A673 (cell line): Measurements from ENCODE around the gene PDE11A. TPM values are rescaled to one million over a fixed set of nuclear protein-coding genes. Genes with fewer than 3 reads are reported as not detected.

Experiments used
- BruUV-seq: library from RNA; stranded (reverse); fragments of 400-500 nt; replicated peaks from 2 replicates; lab custom pipeline; 2021; lab: Mats Ljungman, UMichigan
- CTCF ChIA-PET: fragments of 300-600 bp; sonication (Branson Sonifier 250); formaldehyde crosslinking; loops from one replicate; lab custom pipeline; 2022; ENCODE audit warnings: antibody characterized with exemption; lab: Charles Lee
- POLR2A ChIA-PET: fragments of 300-600 bp; sonication (Branson Sonifier 250); formaldehyde crosslinking; loops from one replicate; lab custom pipeline; 2022; ENCODE audit warnings: antibody characterized with exemption; ENCODE audit not compliant: low non-redundant PET; lab: Charles Lee
- DNase-seq: peaks from one replicate; pipeline ENCODE4 v3.0.0-alpha.2; 2015; ENCODE audit warnings: low spot score
- H3K27ac ChIP-seq: fragments of 200-600 bp; sonication (generic); 2 replicates; pipeline ENCODE4 v1.5.1; 2016; ENCODE audit warnings: mixed run types, low read depth, mild to moderate bottlenecking, mixed read lengths, antibody characterized with exemption, low read length; ENCODE audit not compliant: poor library complexity, severe bottlenecking
- H3K27me3 ChIP-seq: fragments of 200-600 bp; sonication (generic); replicated peaks from 2 replicates; pipeline ENCODE4 v1.6.1; 2017; ENCODE audit warnings: mixed run types, low read depth, mild to moderate bottlenecking, mixed read lengths, antibody characterized with exemption, low read length; ENCODE audit not compliant: insufficient read depth, poor library complexity
- H3K36me3 ChIP-seq: fragments of 200-600 bp; sonication (generic); 2 replicates; pipeline ENCODE4 v1.6.1; 2016; ENCODE audit warnings: mixed run types, mild to moderate bottlenecking, mixed read lengths, antibody characterized with exemption, low read length; ENCODE audit not compliant: insufficient read depth, poor library complexity, severe bottlenecking
- H3K4me1 ChIP-seq: fragments of 200-600 bp; sonication (generic); 2 replicates; pipeline ENCODE4 v1.6.1; 2017; ENCODE audit warnings: mixed run types, mild to moderate bottlenecking, mixed read lengths, antibody characterized with exemption, low read length; ENCODE audit not compliant: insufficient read depth, poor library complexity, severe bottlenecking
- H3K4me3 ChIP-seq: fragments of 200-600 bp; sonication (generic); 2 replicates; pipeline ENCODE4 v1.5.1; 2016; ENCODE audit warnings: low read depth, mixed run types, mild to moderate bottlenecking, mixed read lengths, low read length; ENCODE audit not compliant: poor library complexity, severe bottlenecking
- H3K9me3 ChIP-seq: fragments of 200-600 bp; sonication (generic); 2 replicates; pipeline ENCODE4 v1.6.1; 2016; ENCODE audit warnings: mixed run types, low read depth, mild to moderate bottlenecking, mixed read lengths, antibody characterized with exemption, low read length; ENCODE audit not compliant: poor library complexity, severe bottlenecking
- CTCF ChIP-seq: fragments of 300-800, 200-600 bp; sonication (generic); conservative IDR thresholded peaks from 2 replicates; pipeline ENCODE4 v1.5.1; 2017; ENCODE audit warnings: low read depth, mild to moderate bottlenecking, antibody characterized with exemption, low read length, moderate library complexity, mixed read lengths
- EZH2 ChIP-seq: fragments of 200-600 bp; sonication (generic); IDR thresholded peaks from 2 replicates; pipeline ENCODE4 v1.6.1; 2017; ENCODE audit warnings: borderline replicate concordance, low read depth, mild to moderate bottlenecking, mixed read lengths, antibody characterized with exemption, low read length; ENCODE audit not compliant: poor library complexity, severe bottlenecking
- intact Hi-C: fragments of 100-400 bp; cut with micrococcal nuclease; formaldehyde crosslinking; loops from one replicate; pipeline ENCODE4 v1.10.0; 2022; ENCODE audit not compliant: unreplicated experiment
- total RNA-seq: library from RNA; stranded (reverse); gene quantifications from 2 replicates; pipeline ENCODE4 v1.2.3, GENCODE V29; 2021

The PDE11A gene
- total RNA-seq, 1 experiment from 2014 or later = not detected

- Histone ChIP-seq H3K36me3 (no peaks in the 10 kb centered on the region), H3K4me1 (no peaks in the 10 kb centered on the region), H3K9me3 (no peaks in the 10 kb centered on the region), H3K4me3 (no peak overlapping the region), H3K27me3 (no peaks in the 10 kb centered on the region), H3K27ac (no peak overlapping the region)
- ChIA-PET POLR2A (no interaction called here), CTCF (no interaction called here)
- no TSS peak for BruUV-seq
- TF ChIP-seq EZH2 (no peak), CTCF (no peak)
- intact Hi-C loops = no loop called here
- DNase-seq = no peak
Measured at GRCh38 chr2:177891533-177891932, 181.0 kb downstream of the PDE11A start.

- H3K27ac ChIP-seq = no peak overlapping the region
- H3K36me3 ChIP-seq = no peaks in the 10 kb centered on the region
- POLR2A ChIA-PET = no interaction called here
- no peaks in the 10 kb centered on the region for H3K4me1 ChIP-seq
- no peak overlapping the region for H3K4me3 ChIP-seq
- no peaks in the 10 kb centered on the region for H3K27me3 ChIP-seq
- H3K9me3 ChIP-seq = no peaks in the 10 kb centered on the region
- CTCF ChIA-PET = no interaction called here
- intact Hi-C loops = no loop called here
- TF ChIP-seq EZH2 (no peak), CTCF (no peak)
- BruUV-seq = no TSS peak
- no peak for DNase-seq
Measured at GRCh38 chr2:177889818-177890460, 182.6 kb downstream of the PDE11A start.

GRCh38 chr2:177888581-177888980 is 184.0 kb downstream of the PDE11A start:
- CTCF ChIA-PET = no interaction called here

More at GRCh38 chr2:177888581-177888980, 184.0 kb downstream of the PDE11A start:
- BruUV-seq = no TSS peak
- no peak for DNase-seq
- Histone ChIP-seq H3K36me3 (no peaks in the 10 kb centered on the region), H3K27ac (no peak overlapping the region), H3K27me3 (no peaks in the 10 kb centered on the region), H3K4me1 (no peaks in the 10 kb centered on the region), H3K4me3 (no peak overlapping the region), H3K9me3 (no peaks in the 10 kb centered on the region)
- POLR2A ChIA-PET = no interaction called here
- intact Hi-C loops = no loop called here
- no peak for TF ChIP-seq EZH2
- TF ChIP-seq CTCF = no peak
